B cell (primary cell): Measurements from ENCODE around the gene KCNT2.

Experiments
- EZH2 ChIP-seq: IDR thresholded peaks from 2 replicates; pipeline ENCODE4 v1.6.1; 2012; ENCODE audit warnings: borderline replicate concordance, low read depth, mild to moderate bottlenecking, moderate library complexity, low read length; ENCODE audit not compliant: insufficient read depth, poor library complexity, severe bottlenecking
- TF ChIP-seq, protein P1 (sequence below): fragments of 200-600 bp; IDR thresholded peaks from one replicate; pipeline ENCODE4 v1.8.0; 2022; ENCODE audit warnings: antibody characterized with exemption, mild to moderate bottlenecking

DNA sequence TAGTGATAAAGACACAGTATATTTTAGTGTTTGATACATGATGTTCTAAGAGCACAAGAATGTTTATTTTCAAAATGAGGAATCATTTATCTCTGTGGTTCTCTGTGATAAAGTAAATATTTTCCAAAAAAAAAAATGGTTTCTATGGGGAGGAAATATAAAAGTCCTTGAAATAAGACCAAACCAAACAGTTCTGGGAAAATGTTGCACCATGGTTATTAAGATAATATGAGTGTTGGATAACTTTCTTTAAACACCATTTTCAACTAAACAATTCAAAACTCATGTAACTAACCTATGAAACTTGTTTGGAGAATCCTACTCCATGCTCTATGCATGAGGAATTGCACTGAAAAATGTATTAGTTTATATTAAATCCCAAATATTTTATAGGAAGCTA lies 184.6 kb downstream of the KCNT2 start:
- TF ChIP-seq, protein P1, sequence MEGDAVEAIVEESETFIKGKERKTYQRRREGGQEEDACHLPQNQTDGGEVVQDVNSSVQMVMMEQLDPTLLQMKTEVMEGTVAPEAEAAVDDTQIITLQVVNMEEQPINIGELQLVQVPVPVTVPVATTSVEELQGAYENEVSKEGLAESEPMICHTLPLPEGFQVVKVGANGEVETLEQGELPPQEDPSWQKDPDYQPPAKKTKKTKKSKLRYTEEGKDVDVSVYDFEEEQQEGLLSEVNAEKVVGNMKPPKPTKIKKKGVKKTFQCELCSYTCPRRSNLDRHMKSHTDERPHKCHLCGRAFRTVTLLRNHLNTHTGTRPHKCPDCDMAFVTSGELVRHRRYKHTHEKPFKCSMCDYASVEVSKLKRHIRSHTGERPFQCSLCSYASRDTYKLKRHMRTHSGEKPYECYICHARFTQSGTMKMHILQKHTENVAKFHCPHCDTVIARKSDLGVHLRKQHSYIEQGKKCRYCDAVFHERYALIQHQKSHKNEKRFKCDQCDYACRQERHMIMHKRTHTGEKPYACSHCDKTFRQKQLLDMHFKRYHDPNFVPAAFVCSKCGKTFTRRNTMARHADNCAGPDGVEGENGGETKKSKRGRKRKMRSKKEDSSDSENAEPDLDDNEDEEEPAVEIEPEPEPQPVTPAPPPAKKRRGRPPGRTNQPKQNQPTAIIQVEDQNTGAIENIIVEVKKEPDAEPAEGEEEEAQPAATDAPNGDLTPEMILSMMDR: no peak
- TF ChIP-seq EZH2: no peak
